Body of pancreas (tissue), 4 donors: ENCODE data around the gene GNPAT. TPM values are rescaled to one million over a fixed set of nuclear protein-coding genes. Genes with fewer than 3 reads are reported as not detected.

Experiments used
- ATAC-seq: fragments of 150-250 bp; one replicate; pipeline ENCODE4 v1.9.1; 2016
- DNase-seq, 4 donors: peaks; one replicate each; pipeline ENCODE4 v3.0.0-alpha.2; 2019
- H3K27ac ChIP-seq, 4 donors: fragments of 200-600 bp; sonication (generic); 1 replicate in 3 of 4; 2 replicates in 1 of 4; pipeline versions ENCODE4 v1.5.1 to v1.6.1; 2016 to 2019; ENCODE audit warnings: mild to moderate bottlenecking in 1 of 4, mixed read lengths in 1 of 4, moderate library complexity in 1 of 4
- H3K27me3 ChIP-seq, 2 donors: fragments of 200-600 bp; sonication (generic); one replicate each; pipeline ENCODE4 v1.6.0; 2016; ENCODE audit warnings: mild to moderate bottlenecking in 1 of 2
- H3K36me3 ChIP-seq, 2 donors: fragments of 200-600 bp; sonication (generic); replicated peaks in 1 of 2; 2 replicates each; pipeline ENCODE4 v1.5.1; 2016; ENCODE audit warnings: low read depth in 2 of 2; ENCODE audit not compliant: insufficient read depth in 1 of 2
- H3K4me1 ChIP-seq: fragments of 200-600 bp; sonication (generic); one replicate; pipeline ENCODE4 v1.6.0; 2016
- H3K4me3 ChIP-seq, 2 donors: fragments of 200-600 bp; sonication (generic); 1 replicate in 1 of 2; 2 replicates in 1 of 2; pipeline ENCODE4 v1.5.1; 2016 to 2019
- H3K9me3 ChIP-seq, 3 donors: fragments of 200-600 bp; sonication (generic); 1 replicate in 2 of 3; 2 replicates in 1 of 3; pipeline ENCODE4 v1.5.1; 2016
- CTCF ChIP-seq, 7 experiments: fragments of 450-650 bp in 4 of 7; fragments of 200-600 bp in 3 of 7; sonication (generic) in 3 of 7; IDR thresholded peaks; one replicate each; pipeline ENCODE4 v1.5.1; 2016 to 2019; ENCODE audit warnings: antibody characterized with exemption in 7 of 7
- POLR2A ChIP-seq, 3 donors: fragments of 450-650 bp; IDR thresholded peaks; one replicate each; pipeline ENCODE4 v1.6.1; 2016; ENCODE audit warnings: antibody characterized with exemption in 3 of 3, mild to moderate bottlenecking in 2 of 3
- WGBS, 2 donors: methylation state at CpG; one replicate each; pipeline ENCODE4 v1.1.5; 2017; 5-methylcytosine and 5-hydroxymethylcytosine counted together
- intact Hi-C: fragments of 100-400 bp; cut with DNase I; formaldehyde crosslinking; loops from one replicate; pipeline ENCODE4 v1.15.1; 2023
- total RNA-seq, 2 donors: library from RNA; depleted of rRNA; stranded (reverse); fragments of >200 nt; gene quantifications; one replicate each; pipeline ENCODE4 v1.1.0, GENCODE V29; 2016

The GNPAT gene
- total RNA-seq, 2 donors from 2014 or later, result 18.1 to 27.0 TPM

GRCh38 chr1:231313661-231314060 lies 72.6 kb downstream of the GNPAT start:
- no peaks in the 10 kb centered on the region for H3K4me1 ChIP-seq
- no peak overlapping the region for H3K27ac ChIP-seq
- H3K36me3 ChIP-seq, result no peaks in the 10 kb centered on the region
- intact Hi-C loops, result no loop called here
- no peaks in the 10 kb centered on the region for H3K27me3 ChIP-seq
- 71 to 82% methylated on average over 4 of the region's 4 CpGs for WGBS, 2 donors
- DNase-seq (no peak), ATAC-seq (no peak)
- H3K9me3 ChIP-seq, result no peaks in the 10 kb centered on the region
- no peak overlapping the region for H3K4me3 ChIP-seq
- TF ChIP-seq POLR2A (IDR thresholded peaks at IDR 0.05) (no peak), CTCF (IDR thresholded peaks at IDR 0.05) (no peak)

- Histone ChIP-seq H3K27ac (no peak overlapping the region), H3K9me3 (no peaks in the 10 kb centered on the region), H3K4me1 (no peaks in the 10 kb centered on the region), H3K4me3 (no peak overlapping the region), H3K27me3 (no peaks in the 10 kb centered on the region), H3K36me3 (no peaks in the 10 kb centered on the region)
- TF ChIP-seq POLR2A (IDR thresholded peaks at IDR 0.05), result no peak
- TF ChIP-seq CTCF (IDR thresholded peaks at IDR 0.05), result peak; percentile 31 to 54 (median 44)
- WGBS, 2 donors, result 37 to 42% methylated on average over 11 of the region's 11 CpGs
- DNase-seq, result peak; percentile 17 to 50 (median 27)
- ATAC-seq, result peak; percentile 50
- intact Hi-C loops, result no loop called here
These were observed 74.9 kb downstream of the GNPAT start for GRCh38 chr1:231315887-231316286.

- ATAC-seq (no peak), DNase-seq (no peak)
- no peak overlapping the region for H3K4me3 ChIP-seq
- TF ChIP-seq CTCF (IDR thresholded peaks at IDR 0.05) (no peak), POLR2A (IDR thresholded peaks at IDR 0.05) (no peak)
- no peaks in the 10 kb centered on the region for H3K4me1 ChIP-seq
- no peaks in the 10 kb centered on the region for H3K27me3 ChIP-seq
- no peaks in the 10 kb centered on the region for H3K9me3 ChIP-seq
- H3K36me3 ChIP-seq, result no peaks in the 10 kb centered on the region
- no peak overlapping the region for H3K27ac ChIP-seq
- intact Hi-C loops, result no loop called here
- 91 to 93% methylated on average over 25 to 44 of the region's 44 CpGs for WGBS, 2 donors
These were observed 76.4 kb downstream of the GNPAT start for GRCh38 chr1:231317306-231318014.

- TF ChIP-seq POLR2A (IDR thresholded peaks at IDR 0.05) (no peak), CTCF (IDR thresholded peaks at IDR 0.05) (no peak)
- ATAC-seq (no peak), DNase-seq (no peak)
- WGBS, 2 donors, result 87 to 92% methylated on average over 15 of the region's 15 CpGs
- Histone ChIP-seq H3K4me1 (no peaks in the 10 kb centered on the region), H3K27ac (no peak overlapping the region), H3K4me3 (no peak overlapping the region), H3K9me3 (no peaks in the 10 kb centered on the region), H3K27me3 (no peaks in the 10 kb centered on the region), H3K36me3 (no peaks in the 10 kb centered on the region)
- intact Hi-C loops, result no loop called here
These were observed 77.0 kb downstream of the GNPAT start for GRCh38 chr1:231318015-231318355.

- no peaks in the 10 kb centered on the region for H3K36me3 ChIP-seq
- H3K9me3 ChIP-seq, result no peaks in the 10 kb centered on the region
- no peaks in the 10 kb centered on the region for H3K4me1 ChIP-seq
- intact Hi-C loops, result no loop called here
- H3K27ac ChIP-seq, result no peak overlapping the region
- no peak for DNase-seq
- 81% methylated on average over 4 of the region's 4 CpGs for WGBS, 2 donors
- ATAC-seq, result no peak
- no peak overlapping the region for H3K4me3 ChIP-seq
- H3K27me3 ChIP-seq, result no peaks in the 10 kb centered on the region
- TF ChIP-seq POLR2A (IDR thresholded peaks at IDR 0.05), result no peak
- no peak for TF ChIP-seq CTCF (IDR thresholded peaks at IDR 0.05)
These were observed 77.6 kb downstream of the GNPAT start for GRCh38 chr1:231318568-231318967.
